ENCODE results near the gene GRIN2D. TPM values are rescaled to one million over a fixed set of nuclear protein-coding genes. Genes with fewer than 3 reads are reported as not detected.

Gene GRIN2D
- polyA plus RNA-seq (2012; rRNA removed): 0.54 and 0.92 TPM in 2 replicates
- polyA plus RNA-seq (2012; cell fraction: cytosol; rRNA removed): 0.28 and 0.56 TPM in 2 replicates
- polyA plus RNA-seq (2012; cell fraction: nucleus; rRNA removed): 1.3 and 1.4 TPM in 2 replicates

- ChIA-PET CTCF (interaction anchor here (0.6 to 1.4 kb wide), 15 partner anchors 9 to 190 kb away, joined by 3 to 5 read pairs (median 4); partner anchors contain the start of genes SYNGR4 and TMEM143), POLR2A (no interaction called here)
- TF ChIP-seq JUND (IDR thresholded peaks at IDR 0.05) (no peak), CTCF (IDR thresholded peaks at IDR 0.05) (peak; percentile 37), POLR2AphosphoS5 (IDR thresholded peaks at IDR 0.05; ENCODE audit: low read depth, low read length) (no peak), PBX3 (IDR thresholded peaks at IDR 0.05) (0 out of 2 replicates have a peak, but pooled peaks have one; percentile 4), USF1 (IDR thresholded peaks at IDR 0.05; ENCODE audit: borderline replicate concordance, low read depth) (no peak), RAD21 (IDR thresholded peaks at IDR 0.05; ENCODE audit: low read length) (peak; percentile 14), SIN3A (IDR thresholded peaks at IDR 0.05; ENCODE audit: borderline replicate concordance, low read depth, low read length) (no peak), RFX5 (IDR thresholded peaks at IDR 0.05; ENCODE audit: low read length) (no peak), SMC3 (IDR thresholded peaks at IDR 0.05; ENCODE audit: low read depth, low read length) (0 out of 2 replicates have a peak, but pooled peaks have one; percentile 3), MEF2A (IDR thresholded peaks at IDR 0.05; ENCODE audit: borderline replicate concordance, low read depth) (no peak), NFIC (IDR thresholded peaks at IDR 0.05; ENCODE audit: borderline replicate concordance) (no peak)
- peak within 1 kb of the TSS; percentile 51 to 68 for H3K4me3 ChIP-seq (ENCODE audit: low read depth in 2 of 2, low read length in 1 of 2)
- H4K20me1 ChIP-seq (ENCODE audit: insufficient read depth): no peaks in the 10 kb centered on the region
- no peaks in the 10 kb centered on the region for H3K9me3 ChIP-seq
- H3K27ac ChIP-seq (ENCODE audit: low read depth in 2 of 2, low read length in 1 of 2): peak within 1 kb of the TSS in 1 of 2 experiments; percentile 61; a peak in 3 of 4 replicates
- peak; percentile 78 for DNase-seq
- H2AFZ ChIP-seq (ENCODE audit: low read depth): peak within 1 kb of the TSS; percentile 68; the same call in 1 of the 2 replicates
- H3K79me2 ChIP-seq (ENCODE audit: insufficient read depth): peaks cover 24% of the 10 kb centered on the region
- peaks cover 18% of the 10 kb centered on the region for H3F3A ChIP-seq (replicated peaks; ENCODE audit: insufficient read depth)
- 2% methylated on average over 12 of the region's 40 CpGs for WGBS (ENCODE audit: low lambda C conversion rate)
- peak within 1 kb of the TSS; percentile 93 for H3K4me2 ChIP-seq
- H3K9me2 ChIP-seq: no peaks in the 10 kb centered on the region
- H3K27me3 ChIP-seq (ENCODE audit: insufficient read depth): no peaks in the 10 kb centered on the region
- H3K36me3 ChIP-seq (replicated peaks in 1 of 2; ENCODE audit: control insufficient read depth in 1 of 2, insufficient read depth in 2 of 2, low read length in 1 of 2): peaks cover 4 to 6% of the 10 kb centered on the region in 2 experiments
- peaks cover 4 to 50% of the 10 kb centered on the region in 2 experiments; a peak in 3 of 4 replicates for H3K4me1 ChIP-seq (ENCODE audit: control insufficient read depth in 1 of 2, insufficient read depth in 2 of 2, low read depth in 1 of 2, low read length in 1 of 2)
- peak within 1 kb of the TSS; percentile 59 for H3K9ac ChIP-seq
These were observed at the start of gene GRIN2D for GRCh38 chr19:48393559-48394330. TSS of gene GRIN2D (plus strand) at chr19:48393668. CDS start at chr19:48398393, 4,725 bp downstream.

GRCh38 chr19:48344892-48345291 is 48.6 kb upstream of the GRIN2D start:
- Histone ChIP-seq H3K9me2 (no peaks in the 10 kb centered on the region), H2AFZ (ENCODE audit: low read depth) (no peak overlapping the region), H3K27ac (ENCODE audit: low read depth in 2 of 2, low read length in 1 of 2) (no peak overlapping the region), H3F3A (replicated peaks; ENCODE audit: insufficient read depth) (no peaks in the 10 kb centered on the region), H3K36me3 (replicated peaks in 1 of 2; ENCODE audit: control insufficient read depth in 1 of 2, insufficient read depth in 2 of 2, low read length in 1 of 2) (no peaks in the 10 kb centered on the region), H3K9ac (no peak overlapping the region), H4K20me1 (ENCODE audit: insufficient read depth) (no peaks in the 10 kb centered on the region), H3K9me3 (no peaks in the 10 kb centered on the region), H3K79me2 (ENCODE audit: insufficient read depth) (no peaks in the 10 kb centered on the region), H3K4me2 (no peak overlapping the region), H3K4me1 (ENCODE audit: control insufficient read depth in 1 of 2, insufficient read depth in 2 of 2, low read depth in 1 of 2, low read length in 1 of 2) (no peaks in the 10 kb centered on the region; a peak in 1 of 4 replicates), H3K4me3 (ENCODE audit: low read depth in 2 of 2, low read length in 1 of 2) (no peak overlapping the region), H3K27me3 (ENCODE audit: insufficient read depth) (no peaks in the 10 kb centered on the region)
- ChIA-PET CTCF (interaction anchor here (1.5 kb wide), 1 partner anchor 47 kb away, joined by 4 read pairs; the partner anchor contains the start of gene KDELR1), POLR2A (no interaction called here)
- WGBS (ENCODE audit: low lambda C conversion rate): 100% methylated on average over 6 of the region's 6 CpGs
- DNase-seq: no peak
- no peak for TF ChIP-seq TEAD4 (IDR thresholded peaks at IDR 0.05; ENCODE audit: borderline replicate concordance, insufficient read depth)
- TF ChIP-seq GATA2 (CRISPR knock-in tag; IDR thresholded peaks at IDR 0.05): no peak
- no peak for TF ChIP-seq FOXJ3 (CRISPR knock-in tag; IDR thresholded peaks at IDR 0.05)
- TF ChIP-seq IRF3 (IDR thresholded peaks at IDR 0.05; ENCODE audit: low read depth, low read length): no peak
- no peak for TF ChIP-seq FOXM1 (IDR thresholded peaks at IDR 0.05; ENCODE audit: low read depth)
- TF ChIP-seq EP300 (IDR thresholded peaks at IDR 0.05; ENCODE audit: borderline replicate concordance in 1 of 2, low read depth in 1 of 2, low read length in 1 of 2): no peak
- TF ChIP-seq TCF12 (IDR thresholded peaks at IDR 0.05): no peak
- TF ChIP-seq JUND (IDR thresholded peaks at IDR 0.05): no peak
- TF ChIP-seq MXI1 (IDR thresholded peaks at IDR 0.05; ENCODE audit: low read depth, low read length): no peak
- no peak for TF ChIP-seq CHD2 (IDR thresholded peaks at IDR 0.05; ENCODE audit: low read length, partially characterized antibody)
- TF ChIP-seq MEF2A (IDR thresholded peaks at IDR 0.05; ENCODE audit: borderline replicate concordance, low read depth): no peak
- TF ChIP-seq NFIC (IDR thresholded peaks at IDR 0.05; ENCODE audit: borderline replicate concordance): no peak
